KOPT-K1 (cell line): Measurements from ENCODE around the gene NGLY1.

Source experiments
- H3K27ac ChIP-seq: fragments of 200-600 bp; sonication (generic); 2 replicates; pipeline ENCODE4 v1.5.1; 2016; ENCODE audit warnings: antibody characterized with exemption, mild to moderate bottlenecking, low read depth, low read length; ENCODE audit not compliant: poor library complexity, severe bottlenecking
- H3K36me3 ChIP-seq: fragments of 200-600 bp; sonication (generic); 2 replicates; pipeline ENCODE4 v1.5.1; 2017; ENCODE audit warnings: antibody characterized with exemption, mild to moderate bottlenecking, low read length, moderate library complexity; ENCODE audit not compliant: insufficient read depth
- H3K9me3 ChIP-seq: fragments of 200-600 bp; sonication (generic); 2 replicates; pipeline ENCODE4 v1.5.1; 2017; ENCODE audit warnings: antibody characterized with exemption, low read length, mild to moderate bottlenecking; ENCODE audit not compliant: insufficient read depth, poor library complexity, severe bottlenecking

NGLY1 gene

GRCh38 chr3:25782938-25783660 lies at the start of gene NGLY1:
Gene NGLY1 (minus strand): TSS chr3:25783443. CDS start chr3:25783390, 53 bp downstream.
- no peaks in the 10 kb centered on the region for H3K9me3 ChIP-seq
- peak within 1 kb of the TSS; percentile 89 for H3K27ac ChIP-seq
- peaks cover 28% of the 10 kb centered on the region for H3K36me3 ChIP-seq

- Histone ChIP-seq H3K27ac (no peak overlapping the region), H3K9me3 (no peaks in the 10 kb centered on the region), H3K36me3 (no peaks in the 10 kb centered on the region)
Observed at GRCh38 chr3:25831578-25831977, 48.3 kb upstream of the NGLY1 start.

- no peaks in the 10 kb centered on the region for H3K9me3 ChIP-seq
- H3K36me3 ChIP-seq: no peaks in the 10 kb centered on the region
- H3K27ac ChIP-seq: no peak overlapping the region
Observed at GRCh38 chr3:25830373-25831280, 47.4 kb upstream of the NGLY1 start.

GRCh38 chr3:25826510-25826909 lies 43.3 kb upstream of the NGLY1 start:
- Histone ChIP-seq H3K27ac (no peak overlapping the region), H3K9me3 (no peaks in the 10 kb centered on the region), H3K36me3 (no peaks in the 10 kb centered on the region)

GRCh38 chr3:25823314-25823713 lies 40.1 kb upstream of the NGLY1 start:
- Histone ChIP-seq H3K9me3 (no peaks in the 10 kb centered on the region), H3K27ac (no peak overlapping the region), H3K36me3 (no peaks in the 10 kb centered on the region)

- no peaks in the 10 kb centered on the region for H3K36me3 ChIP-seq
- no peaks in the 10 kb centered on the region for H3K9me3 ChIP-seq
- no peak overlapping the region for H3K27ac ChIP-seq
Observed at GRCh38 chr3:25821746-25822573, 38.7 kb upstream of the NGLY1 start.

- Histone ChIP-seq H3K27ac (no peak overlapping the region), H3K36me3 (no peaks in the 10 kb centered on the region), H3K9me3 (no peaks in the 10 kb centered on the region)
Observed at GRCh38 chr3:25820816-25821486, 37.7 kb upstream of the NGLY1 start.

GRCh38 chr3:25820366-25820765 lies 37.1 kb upstream of the NGLY1 start:
- Histone ChIP-seq H3K9me3 (no peaks in the 10 kb centered on the region), H3K27ac (no peak overlapping the region), H3K36me3 (no peaks in the 10 kb centered on the region)

- Histone ChIP-seq H3K9me3 (no peaks in the 10 kb centered on the region), H3K36me3 (no peaks in the 10 kb centered on the region), H3K27ac (no peak overlapping the region)
Observed at GRCh38 chr3:25818335-25818734, 35.1 kb upstream of the NGLY1 start.

GRCh38 chr3:25817638-25818037 lies 34.4 kb upstream of the NGLY1 start:
- Histone ChIP-seq H3K36me3 (no peaks in the 10 kb centered on the region), H3K9me3 (no peaks in the 10 kb centered on the region), H3K27ac (no peak overlapping the region)

GRCh38 chr3:25817107-25817506 lies 33.9 kb upstream of the NGLY1 start:
- H3K27ac ChIP-seq: no peak overlapping the region
- no peaks in the 10 kb centered on the region for H3K9me3 ChIP-seq
- H3K36me3 ChIP-seq: no peaks in the 10 kb centered on the region

GRCh38 chr3:25812644-25813043 lies 29.4 kb upstream of the NGLY1 start:
- no peaks in the 10 kb centered on the region for H3K9me3 ChIP-seq
- H3K27ac ChIP-seq: no peak overlapping the region
- no peaks in the 10 kb centered on the region for H3K36me3 ChIP-seq

GRCh38 chr3:25804676-25805075 lies 21.4 kb upstream of the NGLY1 start:
- Histone ChIP-seq H3K36me3 (no peaks in the 10 kb centered on the region), H3K9me3 (no peaks in the 10 kb centered on the region), H3K27ac (no peak overlapping the region)

- H3K27ac ChIP-seq: no peak overlapping the region
- no peaks in the 10 kb centered on the region for H3K36me3 ChIP-seq
- H3K9me3 ChIP-seq: no peaks in the 10 kb centered on the region
Observed at GRCh38 chr3:25803833-25804232, 20.6 kb upstream of the NGLY1 start.
